Endodermal cell (in vitro differentiated cells): ENCODE data around the gene SLC38A7. TPM values are rescaled to one million over a fixed set of nuclear protein-coding genes. Genes with fewer than 3 reads are reported as not detected.

Experiments
- DNase-seq: peaks from one replicate; pipeline ENCODE4 v3.0.0-alpha.2; 2017
- H3K27ac ChIP-seq: 2 replicates; pipeline ENCODE4 v1.5.1; 2013; ENCODE audit warnings: mild to moderate bottlenecking, low read depth, low read length, moderate library complexity
- H3K27me3 ChIP-seq: 2 replicates; pipeline ENCODE4 v1.6.1; 2013; ENCODE audit warnings: mild to moderate bottlenecking, low read length, moderate library complexity; ENCODE audit not compliant: insufficient read depth, control insufficient read depth, poor library complexity, severe bottlenecking
- H3K36me3 ChIP-seq: 2 replicates; pipeline ENCODE4 v1.7.0; 2013; ENCODE audit warnings: mild to moderate bottlenecking, low read length, moderate library complexity; ENCODE audit not compliant: control insufficient read depth, insufficient read depth
- H3K4me1 ChIP-seq: one replicate; pipeline ENCODE4 v1.7.0; 2013; ENCODE audit warnings: low read length; ENCODE audit not compliant: control insufficient read depth, insufficient read depth
- H3K4me3 ChIP-seq: 2 replicates; pipeline ENCODE4 v1.5.1; 2013; ENCODE audit warnings: mild to moderate bottlenecking, low read length, moderate library complexity
- H3K9ac ChIP-seq: 2 replicates; pipeline ENCODE4 v1.6.1; 2013; ENCODE audit warnings: mild to moderate bottlenecking, low read length, moderate library complexity; ENCODE audit not compliant: poor library complexity, severe bottlenecking; ENCODE audit errors: extremely low read depth
- H3K9me3 ChIP-seq: 2 replicates; pipeline ENCODE4 v1.6.1; 2013; ENCODE audit warnings: mild to moderate bottlenecking, low read length, moderate library complexity; ENCODE audit not compliant: control insufficient read depth
- H3K27ac Mint-ChIP-seq: 2 replicates; pipeline ENCODE4 v1.8.0; 2020; ENCODE audit warnings: mixed read lengths
- H3K27me3 Mint-ChIP-seq: 2 replicates; pipeline ENCODE4 v1.8.0; 2021; ENCODE audit warnings: mild to moderate bottlenecking, mixed read lengths; ENCODE audit not compliant: insufficient read depth
- H3K36me3 Mint-ChIP-seq: 2 replicates; pipeline ENCODE4 v1.8.0; 2020; ENCODE audit warnings: low read depth, mixed read lengths
- H3K4me1 Mint-ChIP-seq: 2 replicates; pipeline ENCODE4 v1.8.0; 2020; ENCODE audit warnings: mixed read lengths
- H3K4me3 Mint-ChIP-seq: 2 replicates; pipeline ENCODE4 v1.8.0; 2020; ENCODE audit warnings: mild to moderate bottlenecking, moderate library complexity, mixed read lengths
- H3K9me3 Mint-ChIP-seq: 2 replicates; pipeline ENCODE4 v1.8.0; 2020; ENCODE audit warnings: mild to moderate bottlenecking, mixed read lengths
- CTCF ChIP-seq: fragments of 200-600 bp; sonication (generic); conservative IDR thresholded peaks from 2 replicates; pipeline ENCODE4 v1.5.0; 2021; ENCODE audit warnings: antibody characterized with exemption, mild to moderate bottlenecking
- WGBS, 2 experiments: methylation state at CpG; one replicate each; pipeline versions ENCODE4 v1.1.5 to v1.1.7; 2013; ENCODE audit warnings: missing lambda C conversion rate in 2 of 2, mixed read lengths in 1 of 2; ENCODE audit not compliant: insufficient coverage in 1 of 2, insufficient read length in 1 of 2; 5-methylcytosine and 5-hydroxymethylcytosine counted together
- total RNA-seq, 2 donors: library from RNA; stranded (reverse); fragmentation: NEBNext Ultra II Directional in 1 of 2; extraction: Animal tissue kit (Norgen Biotek cat#: 25700) in 1 of 2; gene quantifications; 2 replicates in 1 of 2; 3 replicates in 1 of 2; pipeline ENCODE4 v1.2.1, GENCODE V29; 2021

Gene SLC38A7
- total RNA-seq, 2 donors from 2014 or later = 42.5 to 53.8 TPM

GRCh38 chr16:58709333-58709732 lies 24.8 kb upstream of the SLC38A7 start:
- Mint-ChIP-seq H3K9me3 (no peaks in the 10 kb centered on the region), H3K27ac (no peak overlapping the region), H3K4me1 (no peaks in the 10 kb centered on the region), H3K27me3 (no peaks in the 10 kb centered on the region), H3K4me3 (no peak overlapping the region), H3K36me3 (peaks cover 70% of the 10 kb centered on the region)
- Histone ChIP-seq H3K36me3 (peaks cover 70% of the 10 kb centered on the region), H3K4me1 (no peaks in the 10 kb centered on the region), H3K9me3 (no peaks in the 10 kb centered on the region), H3K27me3 (no peaks in the 10 kb centered on the region), H3K4me3 (no peak overlapping the region), H3K27ac (no peak overlapping the region), H3K9ac (no peak overlapping the region)
- WGBS, 2 experiments = 88 to 97% methylated on average over 5 to 7 of the region's 7 CpGs
- no peak for DNase-seq
- TF ChIP-seq CTCF = no peak

GRCh38 chr16:58699151-58699550 lies 14.6 kb upstream of the SLC38A7 start:
- TF ChIP-seq CTCF = no peak
- 86 to 91% methylated on average over 3 to 4 of the region's 4 CpGs for WGBS, 2 experiments
- no peak overlapping the region for H3K4me3 Mint-ChIP-seq

GRCh38 chr16:58695368-58695767 lies 10.8 kb upstream of the SLC38A7 start:
- Histone ChIP-seq H3K27ac (no peak overlapping the region), H3K27me3 (no peaks in the 10 kb centered on the region), H3K9ac (no peak overlapping the region), H3K4me1 (no peaks in the 10 kb centered on the region), H3K36me3 (no peaks in the 10 kb centered on the region), H3K4me3 (no peak overlapping the region), H3K9me3 (peaks cover 4% of the 10 kb centered on the region)
- 79 to 100% methylated on average over 1 of the region's 1 CpG for WGBS, 2 experiments
- Mint-ChIP-seq H3K9me3 (peaks cover 27% of the 10 kb centered on the region), H3K27me3 (peaks cover 8% of the 10 kb centered on the region), H3K36me3 (no peaks in the 10 kb centered on the region), H3K27ac (no peak overlapping the region), H3K4me3 (no peak overlapping the region), H3K4me1 (no peaks in the 10 kb centered on the region)
- TF ChIP-seq CTCF = no peak
- DNase-seq = no peak

More at GRCh38 chr16:58699151-58699550, 14.6 kb upstream of the SLC38A7 start:
- Histone ChIP-seq H3K4me3 (no peak overlapping the region), H3K9ac (no peak overlapping the region), H3K27ac (no peak overlapping the region), H3K36me3 (no peaks in the 10 kb centered on the region), H3K4me1 (no peaks in the 10 kb centered on the region), H3K27me3 (no peaks in the 10 kb centered on the region), H3K9me3 (no peaks in the 10 kb centered on the region)
- no peak overlapping the region for H3K27ac Mint-ChIP-seq
- peaks cover 3% of the 10 kb centered on the region for H3K27me3 Mint-ChIP-seq
- DNase-seq = no peak
- no peaks in the 10 kb centered on the region for H3K4me1 Mint-ChIP-seq
- H3K9me3 Mint-ChIP-seq = peaks cover 6% of the 10 kb centered on the region
- peaks cover 1% of the 10 kb centered on the region for H3K36me3 Mint-ChIP-seq
